Cardiac fibroblast (primary cell): ENCODE results near the gene CLDN19.

Source experiments
- DNase-seq, 2 donors: peaks; one replicate each; pipeline versions ENCODE4 v3.0.0 to v3.0.0-alpha.2; 2010; ENCODE audit warnings: low read depth in 2 of 2
- H3K4me3 ChIP-seq, 2 donors: replicated peaks in 1 of 2; 1 replicate in 1 of 2; 2 replicates in 1 of 2; pipeline ENCODE4 v1.5.1; 2011; ENCODE audit warnings: low read depth in 2 of 2, low read length in 2 of 2, mild to moderate bottlenecking in 2 of 2, moderate library complexity in 1 of 2
- CTCF ChIP-seq: IDR thresholded peaks from one replicate; pipeline ENCODE4 v1.5.1; 2011; ENCODE audit warnings: low read depth, mild to moderate bottlenecking, low read length, inconsistent platforms

The CLDN19 gene

GRCh38 chr1:42739753-42740700 is at the start of gene CLDN19:
TSS of gene CLDN19 (minus strand) at chr1:42740236. CDS start at chr1:42740063, 173 bp downstream.
- no peak for DNase-seq
- no peak within 1 kb of the TSS for H3K4me3 ChIP-seq

GRCh38 chr1:42788021-42788420 is 48.0 kb upstream of the CLDN19 start:
- TF ChIP-seq CTCF = no peak
- no peak for DNase-seq
- H3K4me3 ChIP-seq = no peak overlapping the region

More at GRCh38 chr1:42739753-42740700, at the start of gene CLDN19:
- TF ChIP-seq CTCF = no peak

GRCh38 chr1:42786097-42786496 is 46.1 kb upstream of the CLDN19 start:
- DNase-seq = no peak
- TF ChIP-seq CTCF = no peak
- H3K4me3 ChIP-seq = no peak overlapping the region

GRCh38 chr1:42784946-42785693 is 45.1 kb upstream of the CLDN19 start, which contains the start of gene TMEM269:
TSS of gene TMEM269 (plus strand) at chr1:42784991. CDS start at chr1:42789894, 4,903 bp downstream.
- DNase-seq = peak; percentile 2 to 19
- peak within 1 kb of the TSS; percentile 41 to 45 for H3K4me3 ChIP-seq
- no peak for TF ChIP-seq CTCF

GRCh38 chr1:42784547-42784945 is 44.5 kb upstream of the CLDN19 start:
- peak overlapping the region in 1 of 2 donors; percentile 45 for H3K4me3 ChIP-seq
- no peak for DNase-seq
- TF ChIP-seq CTCF = no peak

- TF ChIP-seq CTCF = no peak
- no peak for DNase-seq
- H3K4me3 ChIP-seq = no peak overlapping the region
These were observed 43.1 kb upstream of the CLDN19 start for GRCh38 chr1:42783092-42783491.
